Measurements from ENCODE around the gene DNAH17. TPM values are rescaled to one million over a fixed set of nuclear protein-coding genes. Genes with fewer than 3 reads are reported as not detected.

DNAH17 gene
- total RNA-seq, 2 donors from 2014 or later = not detected

- intact Hi-C loops (cut with DNase I) = no loop called here
- no peak for ATAC-seq
- WGBS, 2 donors = 57 to 62% methylated on average over 11 to 19 of the region's 19 CpGs
Measured at GRCh38 chr17:78435330-78436005, 141.7 kb downstream of the DNAH17 start.

GRCh38 chr17:78434455-78435329 lies 142.5 kb downstream of the DNAH17 start:
- 18 to 34% methylated on average over 10 to 18 of the region's 18 CpGs for WGBS, 2 donors
- TF ChIP-seq POLR2A (IDR thresholded peaks at IDR 0.05) (no peak), CTCF (IDR thresholded peaks at IDR 0.05) (no peak)

More at GRCh38 chr17:78435330-78436005, 141.7 kb downstream of the DNAH17 start:
- no peak overlapping the region for H3K4me3 ChIP-seq
- no peaks in the 10 kb centered on the region for H3K27me3 ChIP-seq
- DNase-seq = no peak
- H3K9me3 ChIP-seq = no peaks in the 10 kb centered on the region
- no peaks in the 10 kb centered on the region for H3K36me3 ChIP-seq (replicated peaks in 1 of 2; ENCODE audit: insufficient read depth in 1 of 2, low read depth in 2 of 2)
- H3K27ac ChIP-seq = no peak overlapping the region
- H3K4me1 ChIP-seq = no peaks in the 10 kb centered on the region
- TF ChIP-seq POLR2A (IDR thresholded peaks at IDR 0.05) = no peak
- no peak for TF ChIP-seq CTCF (IDR thresholded peaks at IDR 0.05)

GRCh38 chr17:78433780-78434335 lies 143.3 kb downstream of the DNAH17 start:
- WGBS, 2 donors = 72 to 73% methylated on average over 13 of the region's 13 CpGs
- DNase-seq = no peak
- H3K9me3 ChIP-seq = no peaks in the 10 kb centered on the region
- H3K36me3 ChIP-seq (replicated peaks in 1 of 2; ENCODE audit: insufficient read depth in 1 of 2, low read depth in 2 of 2) = no peaks in the 10 kb centered on the region
- H3K27ac ChIP-seq = no peak overlapping the region
- H3K27me3 ChIP-seq = no peaks in the 10 kb centered on the region
- intact Hi-C loops (cut with DNase I) = no loop called here
- H3K4me1 ChIP-seq = no peaks in the 10 kb centered on the region
- ATAC-seq = no peak
- H3K4me3 ChIP-seq = no peak overlapping the region
- TF ChIP-seq POLR2A (IDR thresholded peaks at IDR 0.05) = no peak
- TF ChIP-seq CTCF (IDR thresholded peaks at IDR 0.05) = no peak

More at GRCh38 chr17:78434455-78435329, 142.5 kb downstream of the DNAH17 start:
- Histone ChIP-seq H3K4me3 (no peak overlapping the region), H3K9me3 (no peaks in the 10 kb centered on the region), H3K27me3 (no peaks in the 10 kb centered on the region), H3K4me1 (no peaks in the 10 kb centered on the region), H3K27ac (no peak overlapping the region), H3K36me3 (replicated peaks in 1 of 2; ENCODE audit: insufficient read depth in 1 of 2, low read depth in 2 of 2) (no peaks in the 10 kb centered on the region)
- DNase-seq (no peak), ATAC-seq (no peak)
- intact Hi-C loops (cut with DNase I) = no loop called here

GRCh38 chr17:78433013-78433727 lies 144.0 kb downstream of the DNAH17 start:
- Histone ChIP-seq H3K4me1 (no peaks in the 10 kb centered on the region), H3K27me3 (no peaks in the 10 kb centered on the region), H3K4me3 (no peak overlapping the region), H3K27ac (no peak overlapping the region), H3K36me3 (replicated peaks in 1 of 2; ENCODE audit: insufficient read depth in 1 of 2, low read depth in 2 of 2) (no peaks in the 10 kb centered on the region), H3K9me3 (no peaks in the 10 kb centered on the region)
- intact Hi-C loops (cut with DNase I) = no loop called here
- TF ChIP-seq CTCF (IDR thresholded peaks at IDR 0.05) = no peak
- no peak for TF ChIP-seq POLR2A (IDR thresholded peaks at IDR 0.05)
- 45 to 54% methylated on average over 8 to 20 of the region's 20 CpGs for WGBS, 2 donors
- DNase-seq = no peak
- ATAC-seq = no peak
